HepG2 (cell line): ENCODE data around the gene EPHA10. TPM values are rescaled to one million over a fixed set of nuclear protein-coding genes. Genes with fewer than 3 reads are reported as not detected.

ENCODE experiments used
- ATF7-NPFF ChIP-seq: sonication (generic); formaldehyde crosslinking; IDR thresholded peaks from 2 replicates; pipeline ENCODE4 v1.8.1; 2023; ENCODE audit warnings: mild to moderate bottlenecking, low read depth, missing genetic modification reagents, moderate library complexity
- BORCS8-MEF2B ChIP-seq: sonication (generic); formaldehyde crosslinking; IDR thresholded peaks from 2 replicates; pipeline ENCODE4 v1.8.0; 2022; ENCODE audit warnings: mild to moderate bottlenecking, missing genetic modification reagents
- HES4 ChIP-seq: sonication (generic); formaldehyde crosslinking; IDR thresholded peaks from 2 replicates; pipeline ENCODE4 v1.9.0; 2021; ENCODE audit warnings: mild to moderate bottlenecking, missing genetic modification reagents, borderline replicate concordance
- RARA ChIP-seq: IDR thresholded peaks from 2 replicates; pipeline ENCODE4 v1.6.1; 2016; ENCODE audit warnings: missing genetic modification reagents, missing compliant biosample characterization
- RBAK ChIP-seq: sonication (generic); formaldehyde crosslinking; IDR thresholded peaks from 2 replicates; pipeline ENCODE4 v1.5.1; 2020; ENCODE audit warnings: mild to moderate bottlenecking, missing genetic modification reagents
- RFX5 ChIP-seq: IDR thresholded peaks from 2 replicates; pipeline ENCODE4 v1.6.1; 2011; ENCODE audit warnings: low read depth, low read length, improper control_type of control experiment
- SRSF9 ChIP-seq: fragments of 200-400 bp; formaldehyde crosslinking; IDR thresholded peaks from 2 replicates; pipeline ENCODE4 v1.6.1; 2018; ENCODE audit warnings: borderline replicate concordance, mild to moderate bottlenecking, low read depth, low read length; ENCODE audit not compliant: insufficient read depth, poor library complexity, severe bottlenecking
- SSRP1 ChIP-seq: IDR thresholded peaks from 2 replicates; pipeline ENCODE4 v1.6.1; 2016; ENCODE audit warnings: control low read depth
- TCF7 ChIP-seq: sonication (generic); IDR thresholded peaks from 2 replicates; pipeline ENCODE4 v1.6.1; 2016; ENCODE audit warnings: antibody characterized with exemption, low read depth
- ZNF12 ChIP-seq: sonication (generic); formaldehyde crosslinking; IDR thresholded peaks from 2 replicates; pipeline ENCODE4 v1.5.0; 2020; ENCODE audit warnings: missing genetic modification reagents
- ZNF343 ChIP-seq: sonication (generic); formaldehyde crosslinking; IDR thresholded peaks from 2 replicates; pipeline ENCODE4 v1.4.0; 2020; ENCODE audit warnings: mild to moderate bottlenecking, missing genetic modification reagents
- ZNF367 ChIP-seq: sonication (generic); formaldehyde crosslinking; IDR thresholded peaks from 2 replicates; pipeline ENCODE4 v1.4.0; 2020; ENCODE audit warnings: missing genetic modification reagents, borderline replicate concordance
- ZNF431 ChIP-seq: sonication (generic); formaldehyde crosslinking; IDR thresholded peaks from 2 replicates; pipeline ENCODE4 v1.9.0; 2022; ENCODE audit warnings: missing genetic modification reagents, low read depth, mild to moderate bottlenecking, borderline replicate concordance
- ZNF44 ChIP-seq: sonication (generic); formaldehyde crosslinking; IDR thresholded peaks from 2 replicates; pipeline ENCODE4 v1.5.1; 2020; ENCODE audit warnings: mild to moderate bottlenecking, missing genetic modification reagents
- ZZZ3 ChIP-seq: sonication (generic); formaldehyde crosslinking; IDR thresholded peaks from 2 replicates; pipeline ENCODE4 v1.4.0; 2020; ENCODE audit warnings: missing genetic modification reagents, mild to moderate bottlenecking, borderline replicate concordance
- polyA plus RNA-seq, 8 experiments: library from polyadenylated mRNA; depleted of rRNA in 3 of 8; stranded (reverse) in 7 of 8; unstranded in 1 of 8; fragments of >200 nt; fragmentation: Illumina TruSeq in 4 of 8; extraction: Trizol in 4 of 8; gene quantifications; 2 replicates each; pipeline versions ENCODE4 v1.2.1 to v1.2.3, GENCODE V29; 2011 to 2016; ENCODE audit warnings: low read depth in 4 of 8, missing spikeins in 1 of 8, mixed read lengths in 1 of 8; ENCODE audit not compliant: insufficient read depth in 1 of 8
- total RNA-seq, 5 experiments: library from RNA; depleted of rRNA; stranded (reverse); fragments of >200 nt; fragmentation: Illumina TruSeq; extraction: Trizol; gene quantifications; 2 replicates each; pipeline ENCODE4 v1.2.3, GENCODE V29; 2016; ENCODE audit warnings: low read depth in 1 of 5
- TF ChIP-seq, protein P1 (sequence below): sonication (generic); formaldehyde crosslinking; IDR thresholded peaks from 2 replicates; pipeline ENCODE4 v1.5.1; 2020; ENCODE audit warnings: missing genetic modification reagents, mild to moderate bottlenecking, borderline replicate concordance
- TF ChIP-seq, protein P2 (sequence below): sonication (generic); formaldehyde crosslinking; IDR thresholded peaks from 2 replicates; pipeline ENCODE4 v1.5.0; 2020; ENCODE audit warnings: missing genetic modification reagents
- TF ChIP-seq, protein P3 (sequence below): sonication (generic); formaldehyde crosslinking; IDR thresholded peaks from 2 replicates; pipeline ENCODE4 v1.9.0; 2022; ENCODE audit warnings: low read depth, missing genetic modification reagents
- TF ChIP-seq, protein P4 (sequence below): IDR thresholded peaks from 2 replicates; pipeline ENCODE4 v1.6.1; 2016; ENCODE audit warnings: low read depth, borderline replicate concordance
- TF ChIP-seq, protein P5 (sequence below): sonication (generic); formaldehyde crosslinking; IDR thresholded peaks from 2 replicates; pipeline ENCODE4 v1.5.0; 2020; ENCODE audit warnings: mild to moderate bottlenecking, low read depth, missing genetic modification reagents, borderline replicate concordance
- TF ChIP-seq, protein P6 (sequence below): sonication (generic); formaldehyde crosslinking; IDR thresholded peaks from 2 replicates; pipeline ENCODE4 v1.5.0; 2020; ENCODE audit warnings: missing genetic modification reagents

EPHA10 gene
- total and polyA plus RNA-seq, 2 of the 13 experiments (the other 11 are each of a cell fraction or from before 2014, with no cell fraction given): 0.11 to 0.58 TPM

DNA sequence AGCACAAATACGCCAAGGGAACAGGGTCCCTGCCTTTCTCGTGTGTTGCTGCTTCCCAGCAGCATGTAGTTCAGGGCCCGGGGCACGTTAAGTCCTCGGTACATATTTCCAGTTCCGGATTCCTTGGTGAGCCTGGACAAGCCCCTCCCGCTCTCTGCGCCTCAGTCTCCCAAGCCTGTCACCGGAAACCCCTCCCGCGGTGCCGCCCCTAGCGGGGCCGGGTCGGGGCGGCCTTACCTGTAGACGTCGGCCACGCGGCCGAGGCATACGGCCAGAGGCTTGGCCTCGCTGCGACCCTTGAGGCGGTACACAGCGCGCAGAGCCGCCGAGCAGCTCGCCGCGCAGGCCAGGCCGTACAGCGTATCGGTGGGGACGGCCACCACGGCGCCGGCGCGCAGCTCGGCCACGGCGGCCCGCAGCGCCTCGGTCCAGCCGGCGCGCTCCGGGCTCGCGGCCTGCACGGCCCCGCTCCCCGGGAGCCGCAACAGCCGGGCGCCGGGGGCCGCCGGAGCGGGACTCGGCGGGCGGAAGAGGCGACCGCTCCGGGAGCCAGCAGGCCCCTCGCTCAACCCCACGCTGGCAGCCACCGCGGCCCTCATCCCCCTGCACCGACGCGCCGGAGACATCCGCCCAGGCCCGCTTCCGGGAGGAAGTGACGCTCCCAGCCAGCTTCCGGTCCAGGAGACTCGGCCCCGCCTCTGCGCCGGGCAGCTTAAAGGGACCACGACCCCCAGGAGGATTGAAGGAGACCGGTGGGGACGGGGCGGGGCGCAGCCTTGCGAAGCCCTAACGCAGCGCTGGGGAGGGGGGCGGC lies 42.8 kb upstream of the EPHA10 start, which contains the start of the genes C1orf122 and YRDC (continued):
- TF ChIP-seq, protein P1, sequence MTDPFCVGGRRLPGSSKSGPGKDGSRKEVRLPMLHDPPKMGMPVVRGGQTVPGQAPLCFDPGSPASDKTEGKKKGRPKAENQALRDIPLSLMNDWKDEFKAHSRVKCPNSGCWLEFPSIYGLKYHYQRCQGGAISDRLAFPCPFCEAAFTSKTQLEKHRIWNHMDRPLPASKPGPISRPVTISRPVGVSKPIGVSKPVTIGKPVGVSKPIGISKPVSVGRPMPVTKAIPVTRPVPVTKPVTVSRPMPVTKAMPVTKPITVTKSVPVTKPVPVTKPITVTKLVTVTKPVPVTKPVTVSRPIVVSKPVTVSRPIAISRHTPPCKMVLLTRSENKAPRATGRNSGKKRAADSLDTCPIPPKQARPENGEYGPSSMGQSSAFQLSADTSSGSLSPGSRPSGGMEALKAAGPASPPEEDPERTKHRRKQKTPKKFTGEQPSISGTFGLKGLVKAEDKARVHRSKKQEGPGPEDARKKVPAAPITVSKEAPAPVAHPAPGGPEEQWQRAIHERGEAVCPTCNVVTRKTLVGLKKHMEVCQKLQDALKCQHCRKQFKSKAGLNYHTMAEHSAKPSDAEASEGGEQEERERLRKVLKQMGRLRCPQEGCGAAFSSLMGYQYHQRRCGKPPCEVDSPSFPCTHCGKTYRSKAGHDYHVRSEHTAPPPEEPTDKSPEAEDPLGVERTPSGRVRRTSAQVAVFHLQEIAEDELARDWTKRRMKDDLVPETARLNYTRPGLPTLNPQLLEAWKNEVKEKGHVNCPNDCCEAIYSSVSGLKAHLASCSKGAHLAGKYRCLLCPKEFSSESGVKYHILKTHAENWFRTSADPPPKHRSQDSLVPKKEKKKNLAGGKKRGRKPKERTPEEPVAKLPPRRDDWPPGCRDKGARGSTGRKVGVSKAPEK: no peak
- TF ChIP-seq ZNF343 (CRISPR knock-in tag) (no peak), BORCS8-MEF2B (no peak), SRSF9 (no peak), HES4 (no peak), TCF7 (no peak), RBAK (no peak), ATF7-NPFF (0 out of 2 replicates have a peak, but pooled peaks have one; percentile 52), RFX5 (no peak), RARA (0 out of 2 replicates have a peak, but pooled peaks have one; percentile 3), ZNF12 (CRISPR knock-in tag) (no peak), ZNF431 (no peak), SSRP1 (CRISPR knock-in tag) (no peak), ZNF367 (CRISPR knock-in tag) (no peak), ZNF44 (CRISPR knock-in tag) (no peak), ZZZ3 (no peak)
- TF ChIP-seq, protein P2, sequence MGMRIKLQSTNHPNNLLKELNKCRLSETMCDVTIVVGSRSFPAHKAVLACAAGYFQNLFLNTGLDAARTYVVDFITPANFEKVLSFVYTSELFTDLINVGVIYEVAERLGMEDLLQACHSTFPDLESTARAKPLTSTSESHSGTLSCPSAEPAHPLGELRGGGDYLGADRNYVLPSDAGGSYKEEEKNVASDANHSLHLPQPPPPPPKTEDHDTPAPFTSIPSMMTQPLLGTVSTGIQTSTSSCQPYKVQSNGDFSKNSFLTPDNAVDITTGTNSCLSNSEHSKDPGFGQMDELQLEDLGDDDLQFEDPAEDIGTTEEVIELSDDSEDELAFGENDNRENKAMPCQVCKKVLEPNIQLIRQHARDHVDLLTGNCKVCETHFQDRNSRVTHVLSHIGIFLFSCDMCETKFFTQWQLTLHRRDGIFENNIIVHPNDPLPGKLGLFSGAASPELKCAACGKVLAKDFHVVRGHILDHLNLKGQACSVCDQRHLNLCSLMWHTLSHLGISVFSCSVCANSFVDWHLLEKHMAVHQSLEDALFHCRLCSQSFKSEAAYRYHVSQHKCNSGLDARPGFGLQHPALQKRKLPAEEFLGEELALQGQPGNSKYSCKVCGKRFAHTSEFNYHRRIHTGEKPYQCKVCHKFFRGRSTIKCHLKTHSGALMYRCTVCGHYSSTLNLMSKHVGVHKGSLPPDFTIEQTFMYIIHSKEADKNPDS: no peak
- TF ChIP-seq, protein P3, sequence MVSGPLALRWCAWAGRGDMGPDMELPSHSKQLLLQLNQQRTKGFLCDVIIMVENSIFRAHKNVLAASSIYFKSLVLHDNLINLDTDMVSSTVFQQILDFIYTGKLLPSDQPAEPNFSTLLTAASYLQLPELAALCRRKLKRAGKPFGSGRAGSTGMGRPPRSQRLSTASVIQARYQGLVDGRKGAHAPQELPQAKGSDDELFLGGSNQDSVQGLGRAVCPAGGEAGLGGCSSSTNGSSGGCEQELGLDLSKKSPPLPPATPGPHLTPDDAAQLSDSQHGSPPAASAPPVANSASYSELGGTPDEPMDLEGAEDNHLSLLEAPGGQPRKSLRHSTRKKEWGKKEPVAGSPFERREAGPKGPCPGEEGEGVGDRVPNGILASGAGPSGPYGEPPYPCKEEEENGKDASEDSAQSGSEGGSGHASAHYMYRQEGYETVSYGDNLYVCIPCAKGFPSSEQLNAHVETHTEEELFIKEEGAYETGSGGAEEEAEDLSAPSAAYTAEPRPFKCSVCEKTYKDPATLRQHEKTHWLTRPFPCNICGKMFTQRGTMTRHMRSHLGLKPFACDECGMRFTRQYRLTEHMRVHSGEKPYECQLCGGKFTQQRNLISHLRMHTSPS: no peak
- TF ChIP-seq, protein P4, sequence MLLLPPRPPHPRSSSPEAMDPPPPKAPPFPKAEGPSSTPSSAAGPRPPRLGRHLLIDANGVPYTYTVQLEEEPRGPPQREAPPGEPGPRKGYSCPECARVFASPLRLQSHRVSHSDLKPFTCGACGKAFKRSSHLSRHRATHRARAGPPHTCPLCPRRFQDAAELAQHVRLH (CRISPR knock-in tag): no peak
- TF ChIP-seq, protein P5, sequence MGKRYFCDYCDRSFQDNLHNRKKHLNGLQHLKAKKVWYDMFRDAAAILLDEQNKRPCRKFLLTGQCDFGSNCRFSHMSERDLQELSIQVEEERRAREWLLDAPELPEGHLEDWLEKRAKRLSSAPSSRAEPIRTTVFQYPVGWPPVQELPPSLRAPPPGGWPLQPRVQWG: no peak
- TF ChIP-seq, protein P6, sequence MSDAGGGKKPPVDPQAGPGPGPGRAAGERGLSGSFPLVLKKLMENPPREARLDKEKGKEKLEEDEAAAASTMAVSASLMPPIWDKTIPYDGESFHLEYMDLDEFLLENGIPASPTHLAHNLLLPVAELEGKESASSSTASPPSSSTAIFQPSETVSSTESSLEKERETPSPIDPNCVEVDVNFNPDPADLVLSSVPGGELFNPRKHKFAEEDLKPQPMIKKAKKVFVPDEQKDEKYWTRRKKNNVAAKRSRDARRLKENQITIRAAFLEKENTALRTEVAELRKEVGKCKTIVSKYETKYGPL (CRISPR knock-in tag): no peak
